ENCODE results near the gene IL21R. TPM values are rescaled to one million over a fixed set of nuclear protein-coding genes. Genes with fewer than 3 reads are reported as not detected.

IL21R gene
- total RNA-seq, 4 donors from 2014 or later: 0.20 to 1.1 (median 0.27) TPM; not detected in 1

- no peaks in the 10 kb centered on the region for H3K27me3 ChIP-seq
- no peak overlapping the region for H3K27ac ChIP-seq
- H3K4me1 ChIP-seq: no peaks in the 10 kb centered on the region
- WGBS, 2 donors (ENCODE audit: low coverage in 1 of 2): 14 to 83% methylated on average over 1 to 20 of the region's 20 CpGs
- no peak for DNase-seq
- H3K9me3 ChIP-seq: no peaks in the 10 kb centered on the region
- intact Hi-C loops (cut with DNase I; ENCODE audit: low total_unique reads) (no loop called here), in situ Hi-C loops (cut with MboI; ENCODE audit: low pct_ligation_motif_present in 1 of 4, low pct_unique_long_range_greater_than_20kb in 1 of 4, low sequenced_read_pairs in 3 of 4) (no loop called here)
- H3K4me3 ChIP-seq: no peak overlapping the region
- peaks cover 0 to 36% (median 17%) of the 10 kb centered on the region in 4 donors for H3K36me3 ChIP-seq
- TF ChIP-seq EP300 (IDR thresholded peaks at IDR 0.05; ENCODE audit: low read depth): no peak
- TF ChIP-seq CTCF (IDR thresholded peaks at IDR 0.05): no peak
- no peak for TF ChIP-seq POLR2AphosphoS5 (IDR thresholded peaks at IDR 0.05)
- TF ChIP-seq POLR2A (IDR thresholded peaks at IDR 0.05): no peak
Observed at GRCh38 chr16:27460663-27461482, 58.9 kb downstream of the IL21R start.

GRCh38 chr16:27461483-27462171 is 59.7 kb downstream of the IL21R start:
- TF ChIP-seq POLR2AphosphoS5 (IDR thresholded peaks at IDR 0.05) (no peak), CTCF (IDR thresholded peaks at IDR 0.05) (no peak), POLR2A (IDR thresholded peaks at IDR 0.05) (no peak), EP300 (IDR thresholded peaks at IDR 0.05; ENCODE audit: low read depth) (no peak)
- Histone ChIP-seq H3K4me1 (no peaks in the 10 kb centered on the region), H3K27me3 (no peaks in the 10 kb centered on the region), H3K4me3 (no peak overlapping the region), H3K9me3 (no peaks in the 10 kb centered on the region), H3K27ac (no peak overlapping the region), H3K36me3 (peaks cover 0 to 41% (median 20%) of the 10 kb centered on the region in 4 donors)
- intact Hi-C loops (cut with DNase I; ENCODE audit: low total_unique reads) (no loop called here), in situ Hi-C loops (cut with MboI; ENCODE audit: low pct_ligation_motif_present in 1 of 4, low pct_unique_long_range_greater_than_20kb in 1 of 4, low sequenced_read_pairs in 3 of 4) (no loop called here)
- DNase-seq: no peak
- WGBS, 2 donors (ENCODE audit: low coverage in 1 of 2): 88 to 92% methylated on average over 4 to 16 of the region's 16 CpGs

GRCh38 chr16:27462200-27462845 is 60.3 kb downstream of the IL21R start:
- Histone ChIP-seq H3K27ac (no peak overlapping the region), H3K27me3 (no peaks in the 10 kb centered on the region), H3K4me1 (no peaks in the 10 kb centered on the region), H3K9me3 (no peaks in the 10 kb centered on the region), H3K4me3 (no peak overlapping the region), H3K36me3 (peaks cover 0 to 47% (median 22%) of the 10 kb centered on the region in 4 donors)
- no peak for DNase-seq
- TF ChIP-seq CTCF (IDR thresholded peaks at IDR 0.05) (no peak), POLR2A (IDR thresholded peaks at IDR 0.05) (no peak), POLR2AphosphoS5 (IDR thresholded peaks at IDR 0.05) (no peak), EP300 (IDR thresholded peaks at IDR 0.05; ENCODE audit: low read depth) (no peak)
- 90% methylated on average over 16 of the region's 18 CpGs; no CpG with 5 or more reads in 1 of the 2 donors for WGBS, 2 donors (ENCODE audit: low coverage in 1 of 2)
- in situ Hi-C loops (cut with MboI; ENCODE audit: low pct_ligation_motif_present in 1 of 4, low pct_unique_long_range_greater_than_20kb in 1 of 4, low sequenced_read_pairs in 3 of 4) (no loop called here), intact Hi-C loops (cut with DNase I; ENCODE audit: low total_unique reads) (no loop called here)
